Suppressor macrophage treated with lipopolysaccharide for 1 hour (primary cell): Measurements from ENCODE around the gene FREY1.
A peak's percentile ranks its signal among the peaks of the same experiment; 100 is the strongest.

Experiments
- DNase-seq, 3 donors: peaks; one replicate each; pipeline ENCODE4 v3.0.0-alpha.2; 2020 to 2022

Gene FREY1

GRCh38 chr11:45928535-45929215, 21.6 kb upstream of the FREY1 start:
- DNase-seq = no peak

GRCh38 chr11:45927684-45928413, 20.8 kb upstream of the FREY1 start:
- DNase-seq = no peak

GRCh38 chr11:45927332-45927683, 20.2 kb upstream of the FREY1 start:
- no peak for DNase-seq

- DNase-seq = no peak
Measured at GRCh38 chr11:45926536-45927331, 19.7 kb upstream of the FREY1 start.

GRCh38 chr11:45926001-45926401, 18.9 kb upstream of the FREY1 start:
- no peak for DNase-seq

- DNase-seq = no peak
Measured at GRCh38 chr11:45925550-45925949, 18.5 kb upstream of the FREY1 start.

GRCh38 chr11:45924927-45925326, 17.9 kb upstream of the FREY1 start:
- no peak for DNase-seq

- DNase-seq = no peak
Measured at GRCh38 chr11:45924036-45924915, 17.2 kb upstream of the FREY1 start.

- DNase-seq = no peak
Measured at GRCh38 chr11:45922425-45923082, 15.5 kb upstream of the FREY1 start, which contains the start of gene LARGE2. Gene LARGE2, plus strand, starts transcription at chr11:45922656. Its CDS starts 227 bp downstream, at chr11:45922883.

GRCh38 chr11:45921561-45922424, 14.7 kb upstream of the FREY1 start:
- no peak for DNase-seq

- DNase-seq = no peak
Measured at GRCh38 chr11:45920531-45921477, 13.7 kb upstream of the FREY1 start.

GRCh38 chr11:45919806-45920530, 12.9 kb upstream of the FREY1 start:
- no peak for DNase-seq

- DNase-seq = no peak
Measured at GRCh38 chr11:45918962-45919675, 12.0 kb upstream of the FREY1 start.

GRCh38 chr11:45918331-45918941, 11.4 kb upstream of the FREY1 start:
- peak; percentile 81 to 92 (median 85) for DNase-seq

GRCh38 chr11:45917623-45918330, 10.7 kb upstream of the FREY1 start, which contains the start of gene PEX16:
Gene PEX16, minus strand, starts transcription at chr11:45917877. Its CDS starts 66 bp downstream, at chr11:45917811.
- DNase-seq = peak; percentile 99

- DNase-seq = no peak
Measured at GRCh38 chr11:45917286-45917622, 10.2 kb upstream of the FREY1 start.

GRCh38 chr11:45915446-45915845, 8.4 kb upstream of the FREY1 start:
- DNase-seq = no peak
